Measurements from ENCODE around the gene ARHGAP31. TPM values are rescaled to one million over a fixed set of nuclear protein-coding genes. Genes with fewer than 3 reads are reported as not detected.

ARHGAP31 gene
- total RNA-seq, 2 experiments from 2014 or later = 9.2 to 9.6 TPM

DNA sequence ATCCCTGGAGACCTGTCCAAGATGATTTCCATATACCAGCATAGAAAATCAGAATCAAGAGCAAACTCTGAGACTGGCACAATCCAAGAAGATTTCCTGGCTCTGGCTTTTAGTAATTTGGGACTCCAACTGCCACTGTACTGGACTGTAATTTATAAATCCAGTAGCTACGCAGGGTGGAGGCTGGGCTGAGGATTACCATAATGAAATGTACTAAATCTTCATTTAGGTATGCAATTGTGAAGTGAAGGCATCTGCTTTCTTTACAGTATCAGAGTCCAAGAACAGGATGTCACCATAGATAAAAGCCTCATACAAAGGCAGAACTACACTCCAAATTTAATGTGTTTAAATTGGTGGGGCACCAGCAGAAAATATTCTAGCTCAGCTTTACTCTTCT lies 122.7 kb downstream of the ARHGAP31 start:
- ATAC-seq (no peak), DNase-seq (no peak)
- no peak overlapping the region for H3K27ac Mint-ChIP-seq
- ChIA-PET CTCF (interaction anchor here (0.6 kb wide), 1 partner anchor 273 kb away, joined by 4 read pairs; no protein-coding TSS in a partner anchor), POLR2A (no interaction called here)
- no peak overlapping the region for H3K4me3 Mint-ChIP-seq
- H3K36me3 Mint-ChIP-seq (ENCODE audit: low read depth) = peaks cover 1% of the 10 kb centered on the region
- H3K4me1 Mint-ChIP-seq = peaks cover 3% of the 10 kb centered on the region
- intact Hi-C loops (cut with DNase I, micrococcal nuclease) = no loop called here
- H3K9me3 Mint-ChIP-seq (ENCODE audit: low read depth) = no peaks in the 10 kb centered on the region
- H3K27me3 Mint-ChIP-seq = no peaks in the 10 kb centered on the region

DNA sequence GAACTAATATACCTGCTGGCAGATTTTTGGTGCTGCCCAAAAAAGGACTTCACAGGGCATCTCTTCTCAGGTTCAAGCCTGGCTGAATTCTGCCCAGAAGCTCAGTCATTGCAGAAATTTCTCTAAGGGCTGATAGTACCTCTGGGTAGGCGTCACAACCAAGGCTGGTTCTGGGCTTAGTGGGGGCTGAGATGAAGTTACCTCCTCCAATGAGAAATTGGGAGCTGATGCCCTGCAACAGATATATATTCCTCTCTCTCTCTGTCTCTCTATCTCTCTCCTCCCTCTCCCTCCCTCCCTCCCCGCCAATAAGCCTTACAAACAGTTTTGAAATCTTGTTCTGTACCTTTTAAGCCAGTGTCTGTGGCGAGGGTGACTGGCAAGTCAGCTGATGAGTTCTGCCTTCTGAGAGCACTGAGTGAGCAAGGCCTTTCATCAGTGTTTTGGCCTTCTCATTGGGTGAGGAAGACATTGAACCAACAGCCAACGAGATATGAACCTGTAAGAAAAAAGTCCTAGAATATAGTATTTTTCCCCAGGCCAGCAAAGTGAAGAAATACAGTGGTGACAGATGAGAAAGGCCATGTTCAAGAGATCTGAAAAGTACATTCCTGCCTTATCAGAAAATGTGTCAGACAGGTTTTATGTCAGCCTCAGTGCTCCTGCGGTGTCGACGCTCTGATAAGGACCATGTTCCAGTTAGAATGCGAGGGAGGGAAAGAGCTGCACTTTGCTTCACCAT lies 123.8 kb downstream of the ARHGAP31 start:
- H3K4me1 Mint-ChIP-seq = peaks cover 3% of the 10 kb centered on the region
- intact Hi-C loops (cut with DNase I, micrococcal nuclease) = no loop called here
- ChIA-PET POLR2A (no interaction called here), CTCF (interaction anchor here (0.8 kb wide), 1 partner anchor 470 kb away, joined by 4 read pairs; no protein-coding TSS in a partner anchor)
- H3K27ac Mint-ChIP-seq = no peak overlapping the region
- no peaks in the 10 kb centered on the region for H3K27me3 Mint-ChIP-seq
- DNase-seq = no peak
- ATAC-seq = no peak
- H3K36me3 Mint-ChIP-seq (ENCODE audit: low read depth) = peaks cover 1% of the 10 kb centered on the region
- H3K4me3 Mint-ChIP-seq = no peak overlapping the region
- no peaks in the 10 kb centered on the region for H3K9me3 Mint-ChIP-seq (ENCODE audit: low read depth)

DNA sequence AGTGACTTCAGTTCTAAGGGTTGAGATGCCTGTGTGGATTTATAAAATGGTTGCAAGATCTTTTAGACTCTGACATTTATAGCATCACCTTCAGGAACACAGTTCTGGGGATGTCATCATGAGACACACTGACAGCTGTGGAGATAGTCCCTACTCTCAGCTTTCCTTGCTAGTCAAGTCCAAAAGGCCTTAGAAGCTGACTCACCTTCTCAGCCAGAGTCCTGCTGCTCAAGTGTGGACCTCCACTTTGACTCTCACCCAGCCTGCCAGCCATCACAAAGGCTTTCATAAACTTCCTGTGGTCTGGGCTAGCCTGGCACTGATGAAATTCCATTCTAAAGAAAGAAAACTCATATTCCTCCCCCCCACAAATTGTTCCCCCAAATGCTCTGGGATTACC lies 124.5 kb downstream of the ARHGAP31 start:
- ATAC-seq (no peak), DNase-seq (no peak)
- ChIA-PET POLR2A (no interaction called here), CTCF (interaction anchor here (0.8 kb wide), 1 partner anchor 471 kb away, joined by 4 read pairs; no protein-coding TSS in a partner anchor)
- H3K27ac Mint-ChIP-seq = no peak overlapping the region
- no peak overlapping the region for H3K4me3 Mint-ChIP-seq
- peaks cover 1% of the 10 kb centered on the region for H3K36me3 Mint-ChIP-seq (ENCODE audit: low read depth)
- H3K9me3 Mint-ChIP-seq (ENCODE audit: low read depth) = no peaks in the 10 kb centered on the region
- H3K4me1 Mint-ChIP-seq = peaks cover 3% of the 10 kb centered on the region
- intact Hi-C loops (cut with DNase I, micrococcal nuclease) = no loop called here
- H3K27me3 Mint-ChIP-seq = no peaks in the 10 kb centered on the region

GRCh38 chr3:119420196-119420595 lies 126.0 kb downstream of the ARHGAP31 start:
- DNase-seq = no peak
- ATAC-seq = no peak
- ChIA-PET CTCF (no interaction called here), POLR2A (interaction anchor here (0.5 kb wide), 1 partner anchor 181 kb away, joined by 3 read pairs; no protein-coding TSS in a partner anchor)
- no peak overlapping the region for H3K27ac Mint-ChIP-seq
- no peak overlapping the region for H3K4me3 Mint-ChIP-seq
- no peaks in the 10 kb centered on the region for H3K27me3 Mint-ChIP-seq
- intact Hi-C loops (cut with DNase I, micrococcal nuclease) = no loop called here
- no peaks in the 10 kb centered on the region for H3K9me3 Mint-ChIP-seq (ENCODE audit: low read depth)
- H3K4me1 Mint-ChIP-seq = peaks cover 3% of the 10 kb centered on the region
- H3K36me3 Mint-ChIP-seq (ENCODE audit: low read depth) = peaks cover 1% of the 10 kb centered on the region

GRCh38 chr3:119427669-119428068 lies 133.5 kb downstream of the ARHGAP31 start:
- H3K9me3 Mint-ChIP-seq (ENCODE audit: low read depth) = peaks cover 43% of the 10 kb centered on the region
- CTCF ChIA-PET = no interaction called here
- intact Hi-C loops (cut with DNase I, micrococcal nuclease) = no loop called here
- H3K4me3 Mint-ChIP-seq = no peak overlapping the region
- POLR2A ChIA-PET = interaction anchor here (1.0 kb wide), 1 partner anchor 131 kb away, joined by 8 read pairs; no protein-coding TSS in a partner anchor
- H3K27me3 Mint-ChIP-seq = no peaks in the 10 kb centered on the region
- no peak for DNase-seq
- no peak overlapping the region for H3K27ac Mint-ChIP-seq
- H3K4me1 Mint-ChIP-seq = no peaks in the 10 kb centered on the region
- no peak for ATAC-seq
- peaks cover 48% of the 10 kb centered on the region for H3K36me3 Mint-ChIP-seq (ENCODE audit: low read depth)

- ChIA-PET POLR2A (no interaction called here), CTCF (interaction anchor here (1.0 kb wide), 1 partner anchor 187 kb away, joined by 3 read pairs; the partner anchor contains the start of gene B4GALT4)
- no peak for ATAC-seq
- no peaks in the 10 kb centered on the region for H3K27me3 Mint-ChIP-seq
- H3K36me3 Mint-ChIP-seq (ENCODE audit: low read depth) = peaks cover 57% of the 10 kb centered on the region
- DNase-seq = peak; percentile 10
- intact Hi-C loops (cut with DNase I, micrococcal nuclease) = no loop called here
- no peak overlapping the region for H3K4me3 Mint-ChIP-seq
- H3K9me3 Mint-ChIP-seq (ENCODE audit: low read depth) = peaks cover 43% of the 10 kb centered on the region
- no peak overlapping the region for H3K27ac Mint-ChIP-seq
- no peaks in the 10 kb centered on the region for H3K4me1 Mint-ChIP-seq
Observed at GRCh38 chr3:119428538-119428937, 134.4 kb downstream of the ARHGAP31 start.

DNA sequence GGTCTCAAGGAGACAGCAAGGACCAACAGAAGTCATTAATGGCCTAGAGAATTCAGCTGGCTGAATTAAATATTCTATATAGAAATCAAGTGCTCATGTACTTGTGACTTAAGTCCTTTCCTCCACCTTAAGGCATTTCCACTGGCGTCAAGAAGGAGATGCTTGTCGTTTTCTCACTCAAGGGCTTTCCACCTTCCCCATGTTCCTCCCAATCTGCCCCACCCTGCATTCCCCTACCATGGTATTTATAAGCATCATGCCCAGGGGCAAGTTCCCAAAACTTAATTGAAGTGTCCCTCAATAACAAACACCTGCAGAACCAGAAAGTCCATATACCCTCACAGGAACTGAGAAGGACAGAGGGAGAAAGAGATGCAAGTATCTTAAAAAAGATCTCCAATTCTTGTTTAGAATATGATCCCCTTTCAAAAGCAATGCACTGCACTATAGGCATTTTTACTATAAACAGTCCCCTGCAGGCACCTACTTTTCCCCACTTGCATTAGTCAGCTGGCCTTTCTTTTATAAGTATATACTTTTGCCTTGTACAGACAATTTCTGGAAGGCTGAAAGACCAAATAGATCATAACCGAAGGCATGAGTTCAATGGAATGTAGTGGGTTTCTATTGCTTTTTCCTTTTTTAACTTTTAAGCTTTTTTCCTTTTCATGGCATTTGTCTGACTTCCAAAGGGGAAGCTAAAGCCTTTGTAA lies 139.6 kb downstream of the ARHGAP31 start:
- no peak overlapping the region for H3K4me3 Mint-ChIP-seq
- peaks cover 89% of the 10 kb centered on the region for H3K36me3 Mint-ChIP-seq (ENCODE audit: low read depth)
- intact Hi-C loops (cut with DNase I, micrococcal nuclease) = no loop called here
- POLR2A ChIA-PET = no interaction called here
- CTCF ChIA-PET = interaction anchor here (0.5 to 1.2 kb wide), 3 partner anchors 15 to 188 kb away, joined by 3 to 5 read pairs (median 3); no protein-coding TSS in a partner anchor
- peaks cover 17% of the 10 kb centered on the region for H3K9me3 Mint-ChIP-seq (ENCODE audit: low read depth)
- no peaks in the 10 kb centered on the region for H3K4me1 Mint-ChIP-seq
- DNase-seq (no peak), ATAC-seq (no peak)
- H3K27ac Mint-ChIP-seq = no peak overlapping the region
- H3K27me3 Mint-ChIP-seq = no peaks in the 10 kb centered on the region

DNA sequence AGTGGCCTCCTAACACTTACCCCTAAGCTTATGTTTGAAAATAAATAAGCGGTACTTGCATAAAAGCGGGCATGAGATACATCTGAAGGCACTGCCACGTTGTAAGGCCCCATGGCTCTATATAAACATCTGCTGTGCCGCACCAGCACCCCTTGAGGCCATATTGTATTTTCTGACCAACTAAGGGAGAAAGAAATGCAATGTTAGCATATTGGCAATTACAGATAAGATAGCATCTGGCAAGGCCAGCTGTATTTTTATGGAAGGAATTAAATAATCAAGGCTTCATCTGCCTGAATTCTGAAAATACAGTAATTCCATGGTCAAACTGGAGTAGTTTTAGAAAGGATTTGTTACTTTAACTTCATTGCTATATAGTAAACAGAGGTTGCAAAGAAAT lies 140.5 kb downstream of the ARHGAP31 start:
- ChIA-PET CTCF (interaction anchor here (0.7 to 1.2 kb wide), 2 partner anchors 14 to 168 kb away, joined by 3 to 5 read pairs; no protein-coding TSS in a partner anchor), POLR2A (no interaction called here)
- no peak overlapping the region for H3K4me3 Mint-ChIP-seq
- no peaks in the 10 kb centered on the region for H3K27me3 Mint-ChIP-seq
- ATAC-seq = no peak
- DNase-seq = no peak
- no peaks in the 10 kb centered on the region for H3K4me1 Mint-ChIP-seq
- intact Hi-C loops (cut with DNase I, micrococcal nuclease) = no loop called here
- peaks cover 81% of the 10 kb centered on the region for H3K36me3 Mint-ChIP-seq (ENCODE audit: low read depth)
- no peak overlapping the region for H3K27ac Mint-ChIP-seq
- peaks cover 12% of the 10 kb centered on the region for H3K9me3 Mint-ChIP-seq (ENCODE audit: low read depth)

DNA sequence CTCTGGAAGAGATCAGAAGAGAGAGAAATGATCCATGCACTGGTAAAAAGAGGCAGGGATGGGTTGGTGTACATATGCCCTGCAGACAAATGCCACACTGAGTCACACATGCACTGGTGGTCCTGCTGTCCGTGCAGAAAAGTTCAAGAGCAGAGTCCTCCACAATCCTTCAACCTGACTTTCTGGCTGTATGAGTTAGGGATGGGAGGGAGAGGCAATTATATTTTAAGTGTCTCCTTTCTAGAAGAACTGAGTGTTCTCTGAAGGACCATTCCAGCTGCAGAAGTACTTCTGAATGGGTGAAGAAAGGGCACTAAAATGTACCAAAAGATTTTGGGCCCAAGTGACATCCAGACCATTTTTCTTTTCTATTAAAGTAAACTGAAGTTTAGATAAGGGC lies 142.8 kb downstream of the ARHGAP31 start:
- POLR2A ChIA-PET = interaction anchor here (0.6 kb wide), 1 partner anchor 1999 kb away, joined by 6 read pairs; no protein-coding TSS in a partner anchor
- CTCF ChIA-PET = interaction anchor here (1.3 kb wide), 1 partner anchor 17 kb away, joined by 3 read pairs; no protein-coding TSS in a partner anchor
- intact Hi-C loops (cut with DNase I, micrococcal nuclease) = no loop called here
- H3K36me3 Mint-ChIP-seq (ENCODE audit: low read depth) = peaks cover 78% of the 10 kb centered on the region
- DNase-seq (no peak), ATAC-seq (no peak)
- H3K4me1 Mint-ChIP-seq = no peaks in the 10 kb centered on the region
- H3K4me3 Mint-ChIP-seq = no peak overlapping the region
- no peaks in the 10 kb centered on the region for H3K27me3 Mint-ChIP-seq
- no peak overlapping the region for H3K27ac Mint-ChIP-seq
- no peaks in the 10 kb centered on the region for H3K9me3 Mint-ChIP-seq (ENCODE audit: low read depth)

DNA sequence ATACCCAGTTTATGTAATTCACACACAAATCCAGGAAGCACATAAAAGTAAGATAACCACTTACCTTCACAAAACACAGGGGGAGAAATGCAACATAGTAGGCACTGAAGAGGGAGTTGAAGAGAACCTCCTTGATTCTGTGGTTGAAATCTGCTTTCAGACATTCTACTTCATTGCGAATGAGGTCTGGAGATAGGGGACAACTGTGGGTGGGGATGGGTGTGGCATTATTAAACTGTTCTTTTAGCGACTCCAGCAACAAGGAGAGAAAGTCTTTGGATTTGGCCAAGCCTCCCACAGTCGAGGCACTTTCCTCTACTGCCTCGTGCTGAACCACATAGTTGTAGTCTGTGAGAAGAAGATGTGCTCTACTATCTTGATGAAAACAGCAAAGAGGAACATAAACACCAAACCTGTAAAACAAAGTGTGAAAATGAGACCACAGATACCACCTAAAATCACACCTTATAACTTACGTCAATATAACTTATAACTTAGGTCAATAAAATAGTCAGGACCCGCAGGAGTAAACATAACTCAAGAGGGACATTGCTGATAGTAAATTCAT lies 143.6 kb downstream of the ARHGAP31 start:
- ATAC-seq (no peak), DNase-seq (no peak)
- Mint-ChIP-seq H3K27ac (no peak overlapping the region), H3K36me3 (ENCODE audit: low read depth) (peaks cover 79% of the 10 kb centered on the region), H3K4me1 (no peaks in the 10 kb centered on the region), H3K27me3 (no peaks in the 10 kb centered on the region), H3K9me3 (ENCODE audit: low read depth) (no peaks in the 10 kb centered on the region), H3K4me3 (no peak overlapping the region)
- intact Hi-C loops (cut with DNase I, micrococcal nuclease) = no loop called here
- POLR2A ChIA-PET = interaction anchor here (0.7 kb wide), 1 partner anchor 21 kb away, joined by 3 read pairs; no protein-coding TSS in a partner anchor
- CTCF ChIA-PET = interaction anchor here (1.3 kb wide), 1 partner anchor 16 kb away, joined by 3 read pairs; no protein-coding TSS in a partner anchor

DNA sequence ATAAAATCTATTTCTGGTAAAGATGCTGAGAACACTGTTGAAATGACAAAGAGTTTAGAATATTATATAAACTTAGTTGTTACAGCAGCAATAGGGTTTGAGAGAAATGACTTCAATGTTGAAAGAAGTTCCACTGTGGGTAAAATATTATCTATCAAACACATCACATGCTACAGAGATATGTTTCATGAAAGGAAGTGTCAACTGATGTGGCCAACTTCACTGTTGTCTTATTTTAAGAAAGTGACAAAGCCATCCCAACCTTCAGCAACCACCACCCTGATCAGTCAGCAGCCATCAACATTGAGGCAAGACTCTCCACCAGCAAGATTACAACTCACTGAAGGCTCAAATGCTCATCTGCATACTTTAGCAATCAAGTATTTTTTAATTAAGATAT lies 149.0 kb downstream of the ARHGAP31 start:
- no peak for ATAC-seq

More for the DNA sequence above, 149.0 kb downstream of the ARHGAP31 start:
- Mint-ChIP-seq H3K4me3 (no peak overlapping the region), H3K9me3 (ENCODE audit: low read depth) (no peaks in the 10 kb centered on the region), H3K27ac (no peak overlapping the region), H3K27me3 (no peaks in the 10 kb centered on the region), H3K4me1 (peaks cover 4% of the 10 kb centered on the region), H3K36me3 (ENCODE audit: low read depth) (peaks cover 52% of the 10 kb centered on the region)
- ChIA-PET POLR2A (no interaction called here), CTCF (no interaction called here)
- DNase-seq = no peak
- intact Hi-C loops (cut with DNase I, micrococcal nuclease) = no loop called here
